ENCODE data around the gene PXT1. TPM values are rescaled to one million over a fixed set of nuclear protein-coding genes. Genes with fewer than 3 reads are reported as not detected.
A peak's percentile ranks its signal among the peaks of the same experiment; 100 is the strongest.

The PXT1 gene
- total RNA-seq, 1 donor from 2014 or later, result not detected

DNA sequence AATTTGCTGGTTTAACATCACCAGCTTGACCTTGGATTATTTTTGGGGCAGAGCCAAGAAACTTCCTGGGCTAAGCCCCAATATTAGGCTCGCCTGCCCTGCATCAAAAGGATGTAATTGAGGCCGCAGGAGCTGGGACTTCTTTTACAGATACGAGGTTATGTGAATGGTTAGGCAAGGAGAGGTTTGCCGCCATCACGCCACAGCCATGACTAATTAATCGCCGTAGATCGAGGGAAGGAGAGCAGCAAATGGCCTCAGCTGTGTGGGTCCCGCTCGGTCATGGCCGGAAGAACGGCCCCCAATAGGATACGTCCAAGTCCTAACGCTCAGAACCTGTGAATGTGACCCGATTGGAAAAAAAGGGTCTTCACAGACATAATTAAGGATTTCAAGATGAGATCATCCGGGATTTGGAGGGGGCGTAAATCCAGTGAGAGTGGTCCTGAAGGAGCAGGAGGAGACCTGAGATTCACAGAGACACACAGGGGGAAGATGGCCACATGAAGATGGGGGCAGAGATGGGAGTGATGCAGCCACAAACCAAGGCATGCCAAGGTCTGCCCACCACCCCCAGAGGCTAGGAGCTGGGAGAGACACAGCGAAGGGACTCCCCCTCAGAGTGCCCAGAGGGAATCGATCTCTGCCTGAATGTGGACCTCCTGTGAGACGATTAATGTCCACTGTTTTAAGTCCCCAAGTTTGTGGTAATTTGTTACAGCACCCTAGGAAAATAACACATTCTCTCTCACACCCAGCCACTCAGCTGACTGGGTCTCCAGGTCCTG lies 96.0 kb downstream of the PXT1 start:
- no peaks in the 10 kb centered on the region for H3K4me1 ChIP-seq
- intact Hi-C loops (cut with DNase I), result no loop called here
- TF ChIP-seq, protein P1, sequence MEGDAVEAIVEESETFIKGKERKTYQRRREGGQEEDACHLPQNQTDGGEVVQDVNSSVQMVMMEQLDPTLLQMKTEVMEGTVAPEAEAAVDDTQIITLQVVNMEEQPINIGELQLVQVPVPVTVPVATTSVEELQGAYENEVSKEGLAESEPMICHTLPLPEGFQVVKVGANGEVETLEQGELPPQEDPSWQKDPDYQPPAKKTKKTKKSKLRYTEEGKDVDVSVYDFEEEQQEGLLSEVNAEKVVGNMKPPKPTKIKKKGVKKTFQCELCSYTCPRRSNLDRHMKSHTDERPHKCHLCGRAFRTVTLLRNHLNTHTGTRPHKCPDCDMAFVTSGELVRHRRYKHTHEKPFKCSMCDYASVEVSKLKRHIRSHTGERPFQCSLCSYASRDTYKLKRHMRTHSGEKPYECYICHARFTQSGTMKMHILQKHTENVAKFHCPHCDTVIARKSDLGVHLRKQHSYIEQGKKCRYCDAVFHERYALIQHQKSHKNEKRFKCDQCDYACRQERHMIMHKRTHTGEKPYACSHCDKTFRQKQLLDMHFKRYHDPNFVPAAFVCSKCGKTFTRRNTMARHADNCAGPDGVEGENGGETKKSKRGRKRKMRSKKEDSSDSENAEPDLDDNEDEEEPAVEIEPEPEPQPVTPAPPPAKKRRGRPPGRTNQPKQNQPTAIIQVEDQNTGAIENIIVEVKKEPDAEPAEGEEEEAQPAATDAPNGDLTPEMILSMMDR (IDR thresholded peaks at IDR 0.05), result no peak
- no peak for ATAC-seq
- H3K36me3 ChIP-seq, result no peaks in the 10 kb centered on the region
- H3K27ac ChIP-seq, result no peak overlapping the region
- H3K4me3 ChIP-seq, result no peak overlapping the region
- no peaks in the 10 kb centered on the region for H3K27me3 ChIP-seq
- H3K9me3 ChIP-seq, result no peaks in the 10 kb centered on the region
- DNase-seq, result no peak

GRCh38 chr6:36345681-36346466 lies 96.8 kb downstream of the PXT1 start:
- H3K4me3 ChIP-seq, result no peak overlapping the region
- peaks cover 5% of the 10 kb centered on the region for H3K4me1 ChIP-seq
- no peaks in the 10 kb centered on the region for H3K36me3 ChIP-seq
- TF ChIP-seq, protein P1 (IDR thresholded peaks at IDR 0.05), result no peak
- intact Hi-C loops (cut with DNase I), result no loop called here
- ATAC-seq, result no peak
- no peak for DNase-seq
- H3K27ac ChIP-seq, result no peak overlapping the region
- no peaks in the 10 kb centered on the region for H3K27me3 ChIP-seq
- no peaks in the 10 kb centered on the region for H3K9me3 ChIP-seq

DNA sequence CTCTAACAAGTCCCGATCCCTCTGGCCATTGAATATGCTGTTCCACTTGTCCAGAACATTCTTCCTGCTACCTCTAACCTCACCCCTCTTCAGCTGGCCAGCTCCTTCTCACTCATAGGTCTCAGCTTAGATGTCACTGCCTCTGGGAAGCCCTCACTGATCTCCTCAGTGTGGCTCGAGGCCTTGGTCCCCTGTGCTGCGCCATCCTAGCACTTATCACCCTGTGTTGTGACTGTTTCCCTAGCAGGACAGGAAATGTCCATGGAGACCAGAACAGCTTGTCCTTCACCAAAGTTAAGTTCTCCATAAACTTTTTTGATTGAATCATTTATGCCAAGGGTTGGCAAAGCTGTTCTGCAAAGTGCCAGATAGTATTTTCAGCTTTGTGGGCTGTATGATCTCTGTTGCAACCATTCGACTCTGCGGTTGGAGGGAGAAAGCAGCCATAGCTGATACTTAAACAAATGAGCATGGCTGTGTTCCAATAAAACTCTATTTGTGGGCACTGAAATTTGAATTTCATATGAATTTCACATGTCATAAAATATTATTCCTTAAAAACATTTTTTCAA lies 99.5 kb downstream of the PXT1 start:
- intact Hi-C loops (cut with DNase I), result no loop called here
- Histone ChIP-seq H3K9me3 (no peaks in the 10 kb centered on the region), H3K27me3 (no peaks in the 10 kb centered on the region), H3K4me1 (peaks cover 10% of the 10 kb centered on the region), H3K4me3 (no peak overlapping the region), H3K27ac (no peak overlapping the region), H3K36me3 (no peaks in the 10 kb centered on the region)
- TF ChIP-seq, protein P1 (IDR thresholded peaks at IDR 0.05), result no peak
- DNase-seq, result peak; percentile 38
- ATAC-seq, result peak; percentile 40

GRCh38 chr6:36340618-36341454 lies 101.8 kb downstream of the PXT1 start:
- no peaks in the 10 kb centered on the region for H3K9me3 ChIP-seq
- no peaks in the 10 kb centered on the region for H3K36me3 ChIP-seq
- ATAC-seq (peak; percentile 95), DNase-seq (peak; percentile 90)
- H3K27ac ChIP-seq, result no peak overlapping the region
- peak overlapping the region; percentile 25 for H3K4me3 ChIP-seq
- TF ChIP-seq, protein P1 (IDR thresholded peaks at IDR 0.05), result peak; percentile 98
- peaks cover 10% of the 10 kb centered on the region for H3K4me1 ChIP-seq
- intact Hi-C loops (cut with DNase I), result no loop called here
- H3K27me3 ChIP-seq, result peaks cover under 1% of the 10 kb centered on the region

Other genes with a start within 250 kb of the PXT1 start
- 37.8 TPM for gene BRPF3, start 246.1 kb downstream of the PXT1 start, total RNA-seq
- 0.35 TPM for gene PNPLA1, start 172.8 kb downstream of the PXT1 start, total RNA-seq
- not detected for gene BNIP5, start 106.0 kb downstream of the PXT1 start, total RNA-seq
- gene ETV7, start 55.2 kb downstream of the PXT1 start, total RNA-seq, result 6.3 TPM
- gene KCTD20, start 146 bp upstream of the PXT1 start, total RNA-seq, result 37.6 TPM
- 27.8 TPM for gene STK38, start 104.6 kb upstream of the PXT1 start, total RNA-seq
- 169 TPM for gene SRSF3, start 151.5 kb upstream of the PXT1 start, total RNA-seq
- gene CDKN1A, start 235.9 kb upstream of the PXT1 start, total RNA-seq, result 151 TPM

Measured in upper lobe of right lung (tissue), 1 donor.